Measurements from ENCODE around the gene THSD4.

The THSD4 gene

GRCh38 chr15:71435552-71435951, 320.3 kb downstream of the THSD4 start:
- Histone ChIP-seq H4K20me1 (ENCODE audit: control insufficient read depth, insufficient read depth, low read depth, low read length) (no peaks in the 10 kb centered on the region), H3K4me3 (ENCODE audit: low read length) (no peak overlapping the region), H3K27me3 (ENCODE audit: control insufficient read depth, low read length) (peaks cover 10% of the 10 kb centered on the region; the same call in 1 of the 2 replicates), H3K9me2 (replicated peaks; ENCODE audit: control insufficient read depth, low read length) (no peaks in the 10 kb centered on the region), H3K79me2 (ENCODE audit: control insufficient read depth, low read length) (no peaks in the 10 kb centered on the region), H3K36me3 (ENCODE audit: control insufficient read depth, low read length) (no peaks in the 10 kb centered on the region), H3K27ac (ENCODE audit: low read depth, low read length) (no peak overlapping the region), H3K4me2 (ENCODE audit: low read length) (no peak overlapping the region), H3K9me3 (ENCODE audit: control insufficient read depth, insufficient read depth, low read length) (no peaks in the 10 kb centered on the region), H3K4me1 (ENCODE audit: control insufficient read depth, low read length) (no peaks in the 10 kb centered on the region), H3F3A (ENCODE audit: control insufficient read depth, insufficient read depth) (no peaks in the 10 kb centered on the region)
- no peak for TF ChIP-seq EZH2phosphoT487 (IDR thresholded peaks at IDR 0.05; ENCODE audit: borderline replicate concordance, low read length)
- no peak for TF ChIP-seq CTCF (IDR thresholded peaks at IDR 0.05; ENCODE audit: low read depth, low read length, poor library complexity, severe bottlenecking)

- H3F3A ChIP-seq (ENCODE audit: control insufficient read depth, insufficient read depth): no peaks in the 10 kb centered on the region
- no peaks in the 10 kb centered on the region for H4K20me1 ChIP-seq (ENCODE audit: control insufficient read depth, insufficient read depth, low read depth, low read length)
- no peak overlapping the region for H3K27ac ChIP-seq (ENCODE audit: low read depth, low read length)
- no peak overlapping the region for H3K4me3 ChIP-seq (ENCODE audit: low read length)
- no peaks in the 10 kb centered on the region for H3K4me1 ChIP-seq (ENCODE audit: control insufficient read depth, low read length)
- H3K9me3 ChIP-seq (ENCODE audit: control insufficient read depth, insufficient read depth, low read length): no peaks in the 10 kb centered on the region
- H3K4me2 ChIP-seq (ENCODE audit: low read length): no peak overlapping the region
- no peaks in the 10 kb centered on the region for H3K36me3 ChIP-seq (ENCODE audit: control insufficient read depth, low read length)
- H3K9me2 ChIP-seq (replicated peaks; ENCODE audit: control insufficient read depth, low read length): no peaks in the 10 kb centered on the region
- H3K27me3 ChIP-seq (ENCODE audit: control insufficient read depth, low read length): peaks cover 10% of the 10 kb centered on the region; the same call in 1 of the 2 replicates
- no peak for TF ChIP-seq EZH2phosphoT487 (IDR thresholded peaks at IDR 0.05; ENCODE audit: borderline replicate concordance, low read length)
- no peak for TF ChIP-seq CTCF (IDR thresholded peaks at IDR 0.05; ENCODE audit: low read depth, low read length, poor library complexity, severe bottlenecking)
- H3K79me2 ChIP-seq (ENCODE audit: control insufficient read depth, low read length): no peaks in the 10 kb centered on the region
Observed at GRCh38 chr15:71436854-71437253, 321.6 kb downstream of the THSD4 start.

- Histone ChIP-seq H3F3A (ENCODE audit: control insufficient read depth, insufficient read depth) (no peaks in the 10 kb centered on the region), H3K36me3 (ENCODE audit: control insufficient read depth, low read length) (no peaks in the 10 kb centered on the region), H3K4me1 (ENCODE audit: control insufficient read depth, low read length) (no peaks in the 10 kb centered on the region), H4K20me1 (ENCODE audit: control insufficient read depth, insufficient read depth, low read depth, low read length) (no peaks in the 10 kb centered on the region), H3K9me2 (replicated peaks; ENCODE audit: control insufficient read depth, low read length) (no peaks in the 10 kb centered on the region), H3K27me3 (ENCODE audit: control insufficient read depth, low read length) (peaks cover 10% of the 10 kb centered on the region; the same call in 1 of the 2 replicates), H3K79me2 (ENCODE audit: control insufficient read depth, low read length) (no peaks in the 10 kb centered on the region), H3K4me2 (ENCODE audit: low read length) (no peak overlapping the region), H3K27ac (ENCODE audit: low read depth, low read length) (no peak overlapping the region), H3K4me3 (ENCODE audit: low read length) (no peak overlapping the region), H3K9me3 (ENCODE audit: control insufficient read depth, insufficient read depth, low read length) (no peaks in the 10 kb centered on the region)
- no peak for TF ChIP-seq EZH2phosphoT487 (IDR thresholded peaks at IDR 0.05; ENCODE audit: borderline replicate concordance, low read length)
- TF ChIP-seq CTCF (IDR thresholded peaks at IDR 0.05; ENCODE audit: low read depth, low read length, poor library complexity, severe bottlenecking): no peak
Observed at GRCh38 chr15:71437404-71437803, 322.1 kb downstream of the THSD4 start.
